K562 treated with DMSO at 1 percent for 4 hours (cell line): ENCODE data around the gene VRK2. TPM values are rescaled to one million over a fixed set of nuclear protein-coding genes. Genes with fewer than 3 reads are reported as not detected.

Experiments used
- total RNA-seq: library from RNA; unstranded; fragments of 300-600 nt; gene quantifications from 2 replicates; pipeline ENCODE4 v1.2.3, GENCODE V29; 2022; ENCODE audit not compliant: insufficient read depth

VRK2 gene
- total RNA-seq = 17.9 and 18.3 TPM in 2 replicates

DNA sequence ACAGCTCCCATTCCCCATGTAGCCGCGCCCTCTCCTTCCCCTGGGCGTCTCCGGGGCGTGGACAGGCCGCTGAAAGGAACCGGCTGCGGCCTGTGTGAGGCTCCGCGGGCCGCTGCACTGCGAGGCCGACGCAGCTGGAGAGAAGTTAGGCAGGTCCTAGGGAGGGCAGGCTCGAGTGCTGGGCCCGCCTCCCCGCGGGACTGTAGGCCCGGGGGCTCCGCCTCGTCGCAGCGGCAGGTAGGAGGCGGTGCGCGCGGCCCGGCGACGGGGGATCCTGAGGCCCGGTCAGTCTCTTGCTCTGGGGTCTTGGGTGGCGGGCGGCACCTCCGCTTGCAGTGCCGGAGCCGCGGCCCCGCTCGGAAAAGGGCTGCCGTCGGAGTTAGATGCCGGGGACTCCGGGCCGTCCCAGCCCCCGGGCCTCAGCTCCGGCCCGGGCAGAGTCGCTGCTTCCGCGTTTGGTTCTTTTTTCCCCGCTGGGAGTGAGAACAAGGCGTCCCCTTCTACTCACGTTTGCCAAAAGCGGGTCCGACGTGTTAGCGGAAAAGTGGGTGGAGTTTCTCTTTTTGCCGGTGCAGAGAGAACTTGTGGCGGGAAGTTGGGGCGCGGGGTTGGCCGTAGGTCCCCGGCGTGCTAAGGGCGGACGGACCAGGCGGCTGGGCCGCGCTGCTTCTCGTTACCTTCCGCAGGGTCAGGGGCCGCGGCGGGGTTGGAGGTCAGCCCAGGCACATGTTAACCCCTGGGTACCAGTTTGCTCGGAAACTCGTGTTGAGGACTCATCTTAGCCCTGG is at the start of gene VRK2:
Gene VRK2, plus strand, starts transcription at position 222 of the 788 bp plus-strand sequence. CDS start 2,026 bp downstream, outside the sequence.

Other genes starting within 250 kb of the VRK2 start
- gene FANCL, start 194.5 kb downstream of the VRK2 start, total RNA-seq = 16.7 and 19.5 TPM in 2 replicates